ENCODE data around the gene PAX7.

GRCh38 chr1:18787825-18788385 lies 157.3 kb downstream of the PAX7 start:
- TF ChIP-seq CTCF (IDR thresholded peaks at IDR 0.05; ENCODE audit: insufficient read depth, low read length) (no peak), POLR2AphosphoS5 (IDR thresholded peaks at IDR 0.05; ENCODE audit: low read depth) (no peak)

Measured in HL-60 (cell line).